ENCODE data around the gene MDM4. TPM values are rescaled to one million over a fixed set of nuclear protein-coding genes. Genes with fewer than 3 reads are reported as not detected.

Gene MDM4
- total and polyA plus RNA-seq, 2 donors (not counting 1 experiment from before 2014, with no cell fraction given): 46.6 to 374 TPM

- peak overlapping the region; percentile 79 for H3K4me2 ChIP-seq (replicated peaks; ENCODE audit: low read depth, low read length, poor library complexity, severe bottlenecking)
- peak; percentile 92 for DNase-seq
- H4K20me1 ChIP-seq (ENCODE audit: control insufficient read depth, insufficient read depth, low read length, poor library complexity, severe bottlenecking): no peaks in the 10 kb centered on the region
- Mint-ChIP-seq H3K9me3 (ENCODE audit: insufficient read depth) (no peaks in the 10 kb centered on the region), H3K27me3 (no peaks in the 10 kb centered on the region), H3K27ac (peak overlapping the region; percentile 99), H3K4me1 (peaks cover 62% of the 10 kb centered on the region), H3K4me3 (peak overlapping the region; percentile 97)
- TF ChIP-seq, protein P1, sequence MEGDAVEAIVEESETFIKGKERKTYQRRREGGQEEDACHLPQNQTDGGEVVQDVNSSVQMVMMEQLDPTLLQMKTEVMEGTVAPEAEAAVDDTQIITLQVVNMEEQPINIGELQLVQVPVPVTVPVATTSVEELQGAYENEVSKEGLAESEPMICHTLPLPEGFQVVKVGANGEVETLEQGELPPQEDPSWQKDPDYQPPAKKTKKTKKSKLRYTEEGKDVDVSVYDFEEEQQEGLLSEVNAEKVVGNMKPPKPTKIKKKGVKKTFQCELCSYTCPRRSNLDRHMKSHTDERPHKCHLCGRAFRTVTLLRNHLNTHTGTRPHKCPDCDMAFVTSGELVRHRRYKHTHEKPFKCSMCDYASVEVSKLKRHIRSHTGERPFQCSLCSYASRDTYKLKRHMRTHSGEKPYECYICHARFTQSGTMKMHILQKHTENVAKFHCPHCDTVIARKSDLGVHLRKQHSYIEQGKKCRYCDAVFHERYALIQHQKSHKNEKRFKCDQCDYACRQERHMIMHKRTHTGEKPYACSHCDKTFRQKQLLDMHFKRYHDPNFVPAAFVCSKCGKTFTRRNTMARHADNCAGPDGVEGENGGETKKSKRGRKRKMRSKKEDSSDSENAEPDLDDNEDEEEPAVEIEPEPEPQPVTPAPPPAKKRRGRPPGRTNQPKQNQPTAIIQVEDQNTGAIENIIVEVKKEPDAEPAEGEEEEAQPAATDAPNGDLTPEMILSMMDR (IDR thresholded peaks at IDR 0.05): no peak
- no peak for TF ChIP-seq EZH2 (IDR thresholded peaks at IDR 0.05; ENCODE audit: borderline replicate concordance, insufficient read depth, low read depth, low read length, poor library complexity, severe bottlenecking)
- H3K9ac ChIP-seq (ENCODE audit: low read length): peak overlapping the region; percentile 94
- no peaks in the 10 kb centered on the region for H3K9me3 ChIP-seq (ENCODE audit: control extremely low read depth in 1 of 3, control insufficient read depth in 2 of 3, insufficient read depth in 1 of 3, low read length in 2 of 3)
- peaks cover 7% of the 10 kb centered on the region for H3K79me2 ChIP-seq (ENCODE audit: control insufficient read depth, insufficient read depth, low read length)
- H3K27ac ChIP-seq (ENCODE audit: low read length in 2 of 2): peak overlapping the region; percentile 94 to 99
- intact Hi-C loops (cut with micrococcal nuclease): loop anchor here (1.0 to 5.0 kb wide), 4 partner anchors 10 to 1219 kb away; partner anchors contain the start of gene MDM4
- peaks cover 42 to 46% of the 10 kb centered on the region in 2 donors for H3K4me1 ChIP-seq (ENCODE audit: control insufficient read depth in 2 of 2, insufficient read depth in 2 of 2, low read length in 2 of 2)
- peak overlapping the region; percentile 82 for H2AFZ ChIP-seq (ENCODE audit: insufficient read depth, low read depth, low read length, poor library complexity, severe bottlenecking)
- H3K36me3 ChIP-seq (replicated peaks in 1 of 2; ENCODE audit: control extremely low read depth in 1 of 2, control insufficient read depth in 1 of 2, extremely low read depth in 1 of 2, insufficient read depth in 2 of 2, low read length in 1 of 2): no peaks in the 10 kb centered on the region
- ChIA-PET POLR2A (interaction anchor here (0.7 to 3.6 kb wide), 13 partner anchors 8 to 1124 kb away, joined by 3 to 91 read pairs (median 6); partner anchors contain the start of genes MDM4 and PIK3C2B), CTCF (interaction anchor here (0.6 to 20.4 kb wide), 22 partner anchors 9 to 301 kb away, joined by 3 to 1884 read pairs (median 4); partner anchors contain the start of genes MDM4 and PIK3C2B)
- peak; percentile 66 for ATAC-seq (ENCODE audit: low read depth)
- WGBS (ENCODE audit: insufficient coverage): 3% methylated on average over 15 of the region's 27 CpGs
- H3K27me3 ChIP-seq (replicated peaks in 1 of 4; ENCODE audit: control extremely low read depth in 1 of 4, control insufficient read depth in 3 of 4, insufficient read depth in 4 of 4, low read length in 3 of 4): no peaks in the 10 kb centered on the region
- H3K4me3 ChIP-seq (ENCODE audit: control extremely low read depth in 1 of 5, extremely low read depth in 1 of 5, insufficient read depth in 1 of 5, low read depth in 2 of 5, low read length in 4 of 5): peak overlapping the region; percentile 51 to 90 (median 67)
Measured at GRCh38 chr1:204506201-204506968, 9.8 kb upstream of the MDM4 start.
